Mesenchymal stem cell (in vitro differentiated cells and primary cell): ENCODE data around the gene CNTNAP2.
"Not testable (repeated sequence)": the region's sequence is repeated elsewhere in the genome, so short reads cannot be mapped to it uniquely, and the experiment has no call there.

Source experiments
- DNase-seq: peaks from one replicate; pipeline ENCODE4 v3.0.0-alpha.2; 2013
- H2AFZ ChIP-seq: one replicate; pipeline ENCODE4 v1.6.1; 2013; ENCODE audit warnings: low read depth, mild to moderate bottlenecking, control low read depth, inconsistent platforms, low read length, moderate library complexity
- H2AK5ac ChIP-seq: 2 replicates; pipeline ENCODE4 v1.6.1; 2013; ENCODE audit warnings: low read length, moderate library complexity, mild to moderate bottlenecking, inconsistent platforms; ENCODE audit not compliant: severe bottlenecking
- H2BK120ac ChIP-seq: one replicate; pipeline ENCODE4 v1.6.1; 2013; ENCODE audit warnings: low read depth, mild to moderate bottlenecking, inconsistent platforms, low read length, moderate library complexity
- H2BK12ac ChIP-seq, 2 experiments: one replicate each; pipeline ENCODE4 v1.6.1; 2013; ENCODE audit warnings: inconsistent platforms in 2 of 2, low read length in 2 of 2, mild to moderate bottlenecking in 2 of 2, moderate library complexity in 2 of 2, control low read depth in 1 of 2
- H2BK15ac ChIP-seq: one replicate; pipeline ENCODE4 v1.6.1; 2013; ENCODE audit warnings: mild to moderate bottlenecking, low read depth, inconsistent platforms; ENCODE audit not compliant: poor library complexity, severe bottlenecking
- H2BK5ac ChIP-seq: 2 replicates; pipeline ENCODE4 v1.6.1; 2013; ENCODE audit warnings: low read depth, mild to moderate bottlenecking, low read length, control low read depth, inconsistent platforms; ENCODE audit not compliant: poor library complexity, severe bottlenecking
- H3K14ac ChIP-seq, 2 experiments: one replicate each; pipeline ENCODE4 v1.6.1; 2013; ENCODE audit warnings: inconsistent platforms in 2 of 2, low read length in 2 of 2, control low read depth in 1 of 2, mild to moderate bottlenecking in 1 of 2, moderate library complexity in 1 of 2
- H3K18ac ChIP-seq, 2 experiments: one replicate each; pipeline ENCODE4 v1.6.1; 2013; ENCODE audit warnings: inconsistent platforms in 2 of 2, low read length in 2 of 2, control low read depth in 1 of 2, low read depth in 1 of 2, mild to moderate bottlenecking in 1 of 2
- H3K23ac ChIP-seq, 2 experiments: one replicate each; pipeline ENCODE4 v1.6.1; 2013; ENCODE audit warnings: inconsistent platforms in 2 of 2, low read length in 2 of 2, mild to moderate bottlenecking in 2 of 2, moderate library complexity in 2 of 2, control low read depth in 1 of 2
- H3K27ac ChIP-seq: 2 replicates; pipeline ENCODE4 v1.5.1; 2013; ENCODE audit warnings: mild to moderate bottlenecking, moderate library complexity, low read length, control low read depth, inconsistent platforms; ENCODE audit not compliant: poor library complexity, severe bottlenecking
- H3K27me3 ChIP-seq, 2 experiments: 2 replicates each; pipeline versions ENCODE4 v1.6.1 to v1.7.0; 2013; ENCODE audit warnings: low read length in 2 of 2, mild to moderate bottlenecking in 2 of 2, moderate library complexity in 2 of 2, control low read depth in 1 of 2, inconsistent platforms in 1 of 2; ENCODE audit not compliant: control insufficient read depth in 1 of 2, insufficient read depth in 1 of 2
- H3K36me3 ChIP-seq, 2 experiments: 2 replicates each; pipeline versions ENCODE4 v1.6.1 to v1.7.0; 2013; ENCODE audit warnings: low read length in 2 of 2, control low read depth in 1 of 2, inconsistent platforms in 1 of 2, low read depth in 1 of 2, mild to moderate bottlenecking in 1 of 2; ENCODE audit not compliant: insufficient read depth in 2 of 2, control insufficient read depth in 1 of 2
- H3K4ac ChIP-seq, 2 experiments: one replicate each; pipeline ENCODE4 v1.6.1; 2013; ENCODE audit warnings: inconsistent platforms in 2 of 2, low read length in 2 of 2, mild to moderate bottlenecking in 2 of 2, moderate library complexity in 2 of 2, control low read depth in 1 of 2, low read depth in 1 of 2
- H3K4me1 ChIP-seq: 2 replicates; pipeline ENCODE4 v1.6.1; 2013; ENCODE audit warnings: low read depth, low read length, control low read depth; ENCODE audit not compliant: control insufficient read depth, insufficient read depth
- H3K4me2 ChIP-seq: 2 replicates; pipeline ENCODE4 v1.6.1; 2013; ENCODE audit warnings: low read length, mild to moderate bottlenecking, inconsistent platforms; ENCODE audit not compliant: poor library complexity, severe bottlenecking
- H3K4me3 ChIP-seq, 2 experiments: 2 replicates each; pipeline versions ENCODE4 v1.5.1 to v1.7.0; 2013; ENCODE audit warnings: low read length in 2 of 2, mild to moderate bottlenecking in 2 of 2, control low read depth in 1 of 2, low read depth in 1 of 2; ENCODE audit not compliant: insufficient read depth in 1 of 2
- H3K79me1 ChIP-seq: replicated peaks from 2 replicates; pipeline ENCODE4 v1.6.1; 2013; ENCODE audit warnings: mild to moderate bottlenecking, control low read depth, low read length, inconsistent platforms; ENCODE audit not compliant: poor library complexity, severe bottlenecking
- H3K9ac ChIP-seq: 2 replicates; pipeline ENCODE4 v1.7.0; 2013; ENCODE audit warnings: mild to moderate bottlenecking, low read length, moderate library complexity
- H3K9me3 ChIP-seq: 2 replicates; pipeline ENCODE4 v1.7.0; 2013; ENCODE audit warnings: mild to moderate bottlenecking, low read length; ENCODE audit not compliant: control insufficient read depth
- H4K8ac ChIP-seq: one replicate; pipeline ENCODE4 v1.6.1; 2013; ENCODE audit warnings: inconsistent platforms, mild to moderate bottlenecking, low read length, moderate library complexity
- H4K91ac ChIP-seq: one replicate; pipeline ENCODE4 v1.6.1; 2013; ENCODE audit warnings: mild to moderate bottlenecking, low read length, inconsistent platforms
- WGBS: methylation state at CpG from one replicate; pipeline ENCODE4 v1.1.7; 2013; ENCODE audit warnings: mixed read lengths; 5-methylcytosine and 5-hydroxymethylcytosine counted together

CNTNAP2 gene

GRCh38 chr7:147595042-147595441 is 1478.4 kb downstream of the CNTNAP2 start:
- Histone ChIP-seq H2BK15ac (no peak overlapping the region), H3K4ac (no peak overlapping the region), H4K8ac (no peak overlapping the region), H3K14ac (no peak overlapping the region), H3K27me3 (no peaks in the 10 kb centered on the region), H3K23ac (no peak overlapping the region), H2AK5ac (no peak overlapping the region), H3K4me2 (no peak overlapping the region), H3K4me3 (no peak overlapping the region), H2BK120ac (no peak overlapping the region), H2AFZ (no peak overlapping the region), H3K79me1 (no peaks in the 10 kb centered on the region), H2BK12ac (no peak overlapping the region), H3K4me1 (no peaks in the 10 kb centered on the region), H3K27ac (no peak overlapping the region), H2BK5ac (no peak overlapping the region), H3K9ac (no peak overlapping the region), H4K91ac (no peak overlapping the region), H3K18ac (no peak overlapping the region), H3K36me3 (no peaks in the 10 kb centered on the region), H3K9me3 (peaks cover 4% of the 10 kb centered on the region)
- 63% methylated on average over 1 of the region's 1 CpG for WGBS
- no peak for DNase-seq

- not testable (repeated sequence) for DNase-seq
Observed at GRCh38 chr7:147598687-147599086, 1482.1 kb downstream of the CNTNAP2 start.

DNA sequence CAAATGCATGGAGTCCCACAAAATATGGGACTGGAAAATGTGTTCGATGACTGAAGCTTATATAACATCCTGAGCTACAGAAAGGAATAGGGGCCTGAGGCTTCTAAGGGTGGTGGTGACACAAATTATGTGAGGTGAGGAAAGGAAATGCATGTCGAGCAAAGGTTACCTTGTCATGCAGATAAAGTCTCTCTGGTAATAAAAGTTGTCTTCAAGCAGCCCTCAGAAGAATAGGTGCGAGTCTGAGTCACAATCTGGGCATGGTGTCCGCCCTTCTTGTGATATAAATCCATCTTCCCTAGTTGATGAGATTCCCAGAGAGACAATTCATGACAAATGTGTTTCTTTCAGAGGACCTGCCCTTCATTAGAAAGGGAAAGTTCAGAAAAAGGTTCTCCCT is 1488.7 kb downstream of the CNTNAP2 start:
- Histone ChIP-seq H3K79me1 (no peaks in the 10 kb centered on the region), H2AK5ac (no peak overlapping the region)

More at GRCh38 chr7:147598687-147599086, 1482.1 kb downstream of the CNTNAP2 start:
- H3K9me3 ChIP-seq, H3K4me2 ChIP-seq, H2BK120ac ChIP-seq, H2AFZ ChIP-seq, H3K18ac ChIP-seq, H3K4ac ChIP-seq, H4K8ac ChIP-seq, H3K36me3 ChIP-seq, H3K79me1 ChIP-seq, H3K9ac ChIP-seq, H3K14ac ChIP-seq, H3K27ac ChIP-seq, H2BK12ac ChIP-seq, H2BK5ac ChIP-seq, H4K91ac ChIP-seq, H2BK15ac ChIP-seq, H3K4me1 ChIP-seq, H3K4me3 ChIP-seq, H3K27me3 ChIP-seq, H2AK5ac ChIP-seq, H3K23ac ChIP-seq: not testable (repeated sequence)
- 25% methylated on average over 1 of the region's 2 CpGs for WGBS

GRCh38 chr7:147607157-147607800 is 1490.7 kb downstream of the CNTNAP2 start:
- Histone ChIP-seq H2BK5ac (no peak overlapping the region), H3K9ac (no peak overlapping the region), H3K18ac (no peak overlapping the region), H2AK5ac (no peak overlapping the region), H2BK12ac (no peak overlapping the region), H2BK15ac (no peak overlapping the region), H3K36me3 (no peaks in the 10 kb centered on the region), H3K14ac (no peak overlapping the region), H4K91ac (no peak overlapping the region), H2AFZ (no peak overlapping the region), H3K9me3 (peaks cover 4% of the 10 kb centered on the region), H3K27ac (no peak overlapping the region), H3K27me3 (no peaks in the 10 kb centered on the region), H3K23ac (no peak overlapping the region), H3K4me1 (no peaks in the 10 kb centered on the region), H3K4me2 (no peak overlapping the region), H2BK120ac (no peak overlapping the region), H3K4me3 (no peak overlapping the region), H3K79me1 (no peaks in the 10 kb centered on the region), H4K8ac (no peak overlapping the region), H3K4ac (no peak overlapping the region)
- DNase-seq = no peak
- WGBS = 50% methylated on average over 5 of the region's 5 CpGs

More for the DNA sequence above, 1488.7 kb downstream of the CNTNAP2 start:
- no peak overlapping the region for H3K4me3 ChIP-seq
- H3K9me3 ChIP-seq = peaks cover 9% of the 10 kb centered on the region
- H3K4me2 ChIP-seq = no peak overlapping the region
- H3K23ac ChIP-seq = no peak overlapping the region
- WGBS = 29% methylated on average over 4 of the region's 4 CpGs
- no peak overlapping the region for H2AFZ ChIP-seq
- H2BK5ac ChIP-seq = no peak overlapping the region
- no peak for DNase-seq
- no peak overlapping the region for H3K27ac ChIP-seq
- H2BK15ac ChIP-seq = no peak overlapping the region
- H4K91ac ChIP-seq = no peak overlapping the region
- no peaks in the 10 kb centered on the region for H3K4me1 ChIP-seq
- H3K9ac ChIP-seq = no peak overlapping the region
- H3K27me3 ChIP-seq = no peaks in the 10 kb centered on the region
- H2BK12ac ChIP-seq = no peak overlapping the region
- no peak overlapping the region for H2BK120ac ChIP-seq
- no peak overlapping the region for H4K8ac ChIP-seq
- no peak overlapping the region for H3K14ac ChIP-seq
- H3K18ac ChIP-seq = no peak overlapping the region
- H3K36me3 ChIP-seq = no peaks in the 10 kb centered on the region
- H3K4ac ChIP-seq = no peak overlapping the region
